ENCODE measurements around the gene YEATS4.
A peak's percentile ranks its signal among the peaks of the same experiment; 100 is the strongest.
"Not testable (repeated sequence)": the region's sequence is repeated elsewhere in the genome, so short reads cannot be mapped to it uniquely, and the experiment has no call there.

Gene YEATS4

GRCh38 chr12:69359531-69360347 lies at the start of gene YEATS4:
Gene YEATS4, plus strand, starts transcription at chr12:69359743. Its CDS starts 230 bp downstream, at chr12:69359973.
- Histone ChIP-seq H3K4me3 (ENCODE audit: low read length) (peak within 1 kb of the TSS; percentile 90), H3K9ac (ENCODE audit: low read length) (peak within 1 kb of the TSS; percentile 79)

GRCh38 chr12:69313209-69313608 lies 46.3 kb upstream of the YEATS4 start:
- Histone ChIP-seq H3K9ac (ENCODE audit: low read length) (no peak overlapping the region), H3K4me1 (ENCODE audit: control insufficient read depth, insufficient read depth, low read length) (no peaks in the 10 kb centered on the region), H3K27me3 (ENCODE audit: control insufficient read depth, insufficient read depth, low read length) (no peaks in the 10 kb centered on the region), H3K4me3 (ENCODE audit: low read length) (no peak overlapping the region), H3K27ac (ENCODE audit: low read depth, low read length) (no peak overlapping the region), H3K36me3 (ENCODE audit: control insufficient read depth, insufficient read depth, low read length) (no peaks in the 10 kb centered on the region)

More at GRCh38 chr12:69359531-69360347, at the start of gene YEATS4:
- Histone ChIP-seq H3K27me3 (ENCODE audit: control insufficient read depth, insufficient read depth, low read length) (no peaks in the 10 kb centered on the region), H3K27ac (ENCODE audit: low read depth, low read length) (peak within 1 kb of the TSS; percentile 91), H3K4me1 (ENCODE audit: control insufficient read depth, insufficient read depth, low read length) (peaks cover 4% of the 10 kb centered on the region), H3K36me3 (ENCODE audit: control insufficient read depth, insufficient read depth, low read length) (no peaks in the 10 kb centered on the region)

GRCh38 chr12:69316784-69317183 lies 42.8 kb upstream of the YEATS4 start:
- not testable (repeated sequence) for H3K9ac ChIP-seq (ENCODE audit: low read length); H3K4me3 ChIP-seq (ENCODE audit: low read length); H3K27me3 ChIP-seq (ENCODE audit: control insufficient read depth, insufficient read depth, low read length); H3K4me1 ChIP-seq (ENCODE audit: control insufficient read depth, insufficient read depth, low read length); H3K27ac ChIP-seq (ENCODE audit: low read depth, low read length); H3K36me3 ChIP-seq (ENCODE audit: control insufficient read depth, insufficient read depth, low read length)

- not testable (repeated sequence) for H3K27ac ChIP-seq (ENCODE audit: low read depth, low read length); H3K9ac ChIP-seq (ENCODE audit: low read length); H3K4me3 ChIP-seq (ENCODE audit: low read length); H3K4me1 ChIP-seq (ENCODE audit: control insufficient read depth, insufficient read depth, low read length); H3K36me3 ChIP-seq (ENCODE audit: control insufficient read depth, insufficient read depth, low read length); H3K27me3 ChIP-seq (ENCODE audit: control insufficient read depth, insufficient read depth, low read length)
Observed at GRCh38 chr12:69317233-69317632, 42.3 kb upstream of the YEATS4 start.

GRCh38 chr12:69318225-69318624 lies 41.3 kb upstream of the YEATS4 start:
- H3K27ac ChIP-seq (ENCODE audit: low read depth, low read length): no peak overlapping the region
- no peaks in the 10 kb centered on the region for H3K27me3 ChIP-seq (ENCODE audit: control insufficient read depth, insufficient read depth, low read length)
- no peak overlapping the region for H3K4me3 ChIP-seq (ENCODE audit: low read length)
- no peak overlapping the region for H3K9ac ChIP-seq (ENCODE audit: low read length)
- no peaks in the 10 kb centered on the region for H3K36me3 ChIP-seq (ENCODE audit: control insufficient read depth, insufficient read depth, low read length)
- H3K4me1 ChIP-seq (ENCODE audit: control insufficient read depth, insufficient read depth, low read length): no peaks in the 10 kb centered on the region

- Histone ChIP-seq H3K36me3 (ENCODE audit: control insufficient read depth, insufficient read depth, low read length) (no peaks in the 10 kb centered on the region), H3K27me3 (ENCODE audit: control insufficient read depth, insufficient read depth, low read length) (no peaks in the 10 kb centered on the region), H3K4me3 (ENCODE audit: low read length) (no peak overlapping the region), H3K4me1 (ENCODE audit: control insufficient read depth, insufficient read depth, low read length) (no peaks in the 10 kb centered on the region), H3K9ac (ENCODE audit: low read length) (no peak overlapping the region), H3K27ac (ENCODE audit: low read depth, low read length) (no peak overlapping the region)
Observed at GRCh38 chr12:69321351-69321750, 38.2 kb upstream of the YEATS4 start.

- no peaks in the 10 kb centered on the region for H3K27me3 ChIP-seq (ENCODE audit: control insufficient read depth, insufficient read depth, low read length)
- H3K4me1 ChIP-seq (ENCODE audit: control insufficient read depth, insufficient read depth, low read length): no peaks in the 10 kb centered on the region
- H3K27ac ChIP-seq (ENCODE audit: low read depth, low read length): no peak overlapping the region
- no peak overlapping the region for H3K4me3 ChIP-seq (ENCODE audit: low read length)
- no peaks in the 10 kb centered on the region for H3K36me3 ChIP-seq (ENCODE audit: control insufficient read depth, insufficient read depth, low read length)
- no peak overlapping the region for H3K9ac ChIP-seq (ENCODE audit: low read length)
Observed at GRCh38 chr12:69324797-69325466, 34.6 kb upstream of the YEATS4 start.

- no peaks in the 10 kb centered on the region for H3K4me1 ChIP-seq (ENCODE audit: control insufficient read depth, insufficient read depth, low read length)
- H3K27me3 ChIP-seq (ENCODE audit: control insufficient read depth, insufficient read depth, low read length): no peaks in the 10 kb centered on the region
- no peak overlapping the region for H3K9ac ChIP-seq (ENCODE audit: low read length)
- H3K36me3 ChIP-seq (ENCODE audit: control insufficient read depth, insufficient read depth, low read length): no peaks in the 10 kb centered on the region
- H3K4me3 ChIP-seq (ENCODE audit: low read length): no peak overlapping the region
- no peak overlapping the region for H3K27ac ChIP-seq (ENCODE audit: low read depth, low read length)
Observed at GRCh38 chr12:69328426-69328825, 31.1 kb upstream of the YEATS4 start.

GRCh38 chr12:69329669-69330428 lies 29.7 kb upstream of the YEATS4 start:
- Histone ChIP-seq H3K27me3 (ENCODE audit: control insufficient read depth, insufficient read depth, low read length) (no peaks in the 10 kb centered on the region), H3K9ac (ENCODE audit: low read length) (peak overlapping the region; percentile 36), H3K4me3 (ENCODE audit: low read length) (peak overlapping the region; percentile 61), H3K27ac (ENCODE audit: low read depth, low read length) (no peak overlapping the region), H3K36me3 (ENCODE audit: control insufficient read depth, insufficient read depth, low read length) (no peaks in the 10 kb centered on the region), H3K4me1 (ENCODE audit: control insufficient read depth, insufficient read depth, low read length) (no peaks in the 10 kb centered on the region)

- Histone ChIP-seq H3K27ac (ENCODE audit: low read depth, low read length) (no peak overlapping the region), H3K9ac (ENCODE audit: low read length) (no peak overlapping the region), H3K4me3 (ENCODE audit: low read length) (peak overlapping the region; percentile 61)
Observed at GRCh38 chr12:69330475-69331473, 28.8 kb upstream of the YEATS4 start.

GRCh38 chr12:69331519-69331908 lies 28.0 kb upstream of the YEATS4 start:
- Histone ChIP-seq H3K27me3 (ENCODE audit: control insufficient read depth, insufficient read depth, low read length) (no peaks in the 10 kb centered on the region), H3K4me1 (ENCODE audit: control insufficient read depth, insufficient read depth, low read length) (no peaks in the 10 kb centered on the region), H3K4me3 (ENCODE audit: low read length) (peak overlapping the region; percentile 61), H3K9ac (ENCODE audit: low read length) (no peak overlapping the region), H3K36me3 (ENCODE audit: control insufficient read depth, insufficient read depth, low read length) (no peaks in the 10 kb centered on the region), H3K27ac (ENCODE audit: low read depth, low read length) (no peak overlapping the region)

More at GRCh38 chr12:69330475-69331473, 28.8 kb upstream of the YEATS4 start:
- no peaks in the 10 kb centered on the region for H3K4me1 ChIP-seq (ENCODE audit: control insufficient read depth, insufficient read depth, low read length)
- H3K36me3 ChIP-seq (ENCODE audit: control insufficient read depth, insufficient read depth, low read length): no peaks in the 10 kb centered on the region
- H3K27me3 ChIP-seq (ENCODE audit: control insufficient read depth, insufficient read depth, low read length): no peaks in the 10 kb centered on the region
